HepG2 (cell line): ENCODE measurements around the gene ARHGAP33. TPM values are rescaled to one million over a fixed set of nuclear protein-coding genes. Genes with fewer than 3 reads are reported as not detected.

Experiments
- FOXJ3 ChIP-seq: sonication (generic); formaldehyde crosslinking; IDR thresholded peaks from 2 replicates; pipeline ENCODE4 v1.4.0; 2020; ENCODE audit warnings: missing genetic modification reagents, mild to moderate bottlenecking, borderline replicate concordance
- KDM6A ChIP-seq: IDR thresholded peaks from 2 replicates; pipeline ENCODE4 v1.6.1; 2016; ENCODE audit warnings: low read depth
- LCORL ChIP-seq, 2 experiments: fragments of 450-650 bp in 1 of 2; sonication (generic) in 1 of 2; formaldehyde crosslinking in 1 of 2; IDR thresholded peaks; 2 replicates each; pipeline versions ENCODE4 v1.5.0 to v1.6.1; 2017 to 2020; ENCODE audit warnings: antibody characterized with exemption in 1 of 2, missing genetic modification reagents in 1 of 2
- POGZ ChIP-seq: sonication (generic); formaldehyde crosslinking; IDR thresholded peaks from 2 replicates; pipeline ENCODE4 v1.4.0; 2020; ENCODE audit warnings: mild to moderate bottlenecking, missing genetic modification reagents
- RERE ChIP-seq: IDR thresholded peaks from 2 replicates; pipeline ENCODE4 v1.6.1; 2016; ENCODE audit warnings: low read depth, missing genetic modification reagents, missing compliant biosample characterization
- TBP ChIP-seq: sonication (generic); formaldehyde crosslinking; IDR thresholded peaks from 2 replicates; pipeline ENCODE4 v1.5.0; 2020; ENCODE audit warnings: missing genetic modification reagents
- ZFP90 ChIP-seq: sonication (generic); formaldehyde crosslinking; IDR thresholded peaks from 2 replicates; pipeline ENCODE4 v1.8.0; 2022; ENCODE audit warnings: missing genetic modification reagents, mild to moderate bottlenecking, inconsistent platforms, borderline replicate concordance
- ZFYVE20 ChIP-seq: sonication (generic); formaldehyde crosslinking; IDR thresholded peaks from 2 replicates; pipeline ENCODE4 v1.8.0; 2023; ENCODE audit warnings: low read depth, mild to moderate bottlenecking, moderate library complexity, missing genetic modification reagents, borderline replicate concordance
- ZNF230 ChIP-seq: sonication (generic); formaldehyde crosslinking; IDR thresholded peaks from 2 replicates; pipeline ENCODE4 v1.4.0; 2020; ENCODE audit warnings: mild to moderate bottlenecking, missing genetic modification reagents
- ZNF251 ChIP-seq: sonication (generic); formaldehyde crosslinking; IDR thresholded peaks from 2 replicates; pipeline ENCODE4 v1.9.0; 2021; ENCODE audit warnings: mild to moderate bottlenecking, missing genetic modification reagents
- ZNF296 ChIP-seq: sonication (generic); formaldehyde crosslinking; conservative IDR thresholded peaks from 2 replicates; pipeline ENCODE4 v1.5.0; 2020; ENCODE audit warnings: mild to moderate bottlenecking, missing genetic modification reagents
- ZNF543 ChIP-seq: sonication (generic); formaldehyde crosslinking; IDR thresholded peaks from 2 replicates; pipeline ENCODE4 v1.4.0; 2020; ENCODE audit warnings: mild to moderate bottlenecking, missing genetic modification reagents
- ZNF570 ChIP-seq: sonication (generic); formaldehyde crosslinking; IDR thresholded peaks from 2 replicates; pipeline ENCODE4 v1.4.0; 2020; ENCODE audit warnings: mild to moderate bottlenecking, missing genetic modification reagents, borderline replicate concordance
- ZNF772 ChIP-seq: sonication (generic); formaldehyde crosslinking; IDR thresholded peaks from 2 replicates; pipeline ENCODE4 v1.5.0; 2020; ENCODE audit warnings: mild to moderate bottlenecking, missing genetic modification reagents
- ZNF883 ChIP-seq: sonication (generic); formaldehyde crosslinking; IDR thresholded peaks from 2 replicates; pipeline ENCODE4 v1.5.1; 2020; ENCODE audit warnings: mild to moderate bottlenecking, missing genetic modification reagents; ENCODE audit errors: not compliant biosample characterization
- polyA plus RNA-seq, 8 experiments: library from polyadenylated mRNA; depleted of rRNA in 3 of 8; stranded (reverse) in 7 of 8; unstranded in 1 of 8; fragments of >200 nt; fragmentation: Illumina TruSeq in 4 of 8; extraction: Trizol in 4 of 8; gene quantifications; 2 replicates each; pipeline versions ENCODE4 v1.2.1 to v1.2.3, GENCODE V29; 2011 to 2016; ENCODE audit warnings: low read depth in 4 of 8, missing spikeins in 1 of 8, mixed read lengths in 1 of 8; ENCODE audit not compliant: insufficient read depth in 1 of 8
- total RNA-seq, 5 experiments: library from RNA; depleted of rRNA; stranded (reverse); fragments of >200 nt; fragmentation: Illumina TruSeq; extraction: Trizol; gene quantifications; 2 replicates each; pipeline ENCODE4 v1.2.3, GENCODE V29; 2016; ENCODE audit warnings: low read depth in 1 of 5
- TF ChIP-seq, protein P1 (sequence below): sonication (generic); formaldehyde crosslinking; IDR thresholded peaks from 2 replicates; pipeline ENCODE4 v1.8.0; 2022; ENCODE audit warnings: missing genetic modification reagents, mild to moderate bottlenecking, inconsistent platforms, borderline replicate concordance
- TF ChIP-seq, protein P2 (sequence below): sonication (generic); formaldehyde crosslinking; IDR thresholded peaks from 2 replicates; pipeline ENCODE4 v1.8.0; 2022; ENCODE audit warnings: low read depth, missing genetic modification reagents
- TF ChIP-seq, protein P3 (sequence below): sonication (generic); formaldehyde crosslinking; IDR thresholded peaks from 2 replicates; pipeline ENCODE4 v1.8.0; 2023; ENCODE audit warnings: mild to moderate bottlenecking, missing genetic modification reagents

ARHGAP33 gene
- total and polyA plus RNA-seq, 2 of the 13 experiments (the other 11 are each of a cell fraction or from before 2014, with no cell fraction given): 1.3 to 2.7 TPM

DNA sequence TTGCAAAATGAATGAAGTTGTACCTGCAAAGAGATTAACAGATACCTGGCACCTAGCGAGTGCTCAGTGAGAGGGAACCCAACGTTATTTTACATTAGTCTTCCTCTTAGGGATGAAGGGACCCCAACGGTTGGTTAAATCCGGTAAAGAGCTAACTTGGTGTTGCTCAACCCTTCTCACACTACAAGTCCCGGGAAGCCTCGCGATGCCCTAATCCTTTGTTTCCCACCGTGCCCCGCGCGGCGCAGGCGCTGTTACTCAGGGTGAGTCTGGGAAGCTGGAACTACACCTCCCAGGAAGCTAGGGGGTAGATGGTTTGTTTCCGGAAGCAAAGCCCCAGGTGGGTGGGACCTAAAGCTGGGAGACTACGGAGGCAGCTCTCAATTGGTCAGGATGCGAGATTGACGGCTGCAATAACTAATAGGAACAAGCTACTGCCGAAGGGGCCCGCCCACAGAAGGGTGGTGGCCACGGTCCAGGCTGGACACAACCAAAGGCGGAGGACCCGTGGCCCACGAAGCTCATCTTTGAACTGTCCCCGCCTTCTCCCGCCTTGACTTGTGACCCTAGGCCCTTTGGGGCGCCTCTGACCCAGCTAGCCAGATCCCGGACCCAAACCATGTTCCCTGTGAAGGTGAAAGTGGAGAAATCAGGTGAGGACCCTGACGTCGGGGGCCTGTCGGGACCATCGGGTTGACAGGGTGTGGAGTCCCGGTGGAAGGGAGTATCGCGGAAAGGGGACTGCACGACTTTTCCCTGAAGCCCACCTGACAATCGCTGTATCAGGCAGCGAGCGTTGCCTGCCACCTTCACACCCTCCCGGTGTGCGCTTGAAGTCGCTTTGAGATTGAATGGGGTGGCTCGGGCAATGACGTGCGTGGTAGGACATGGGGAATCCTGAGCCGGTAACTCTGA lies 27.0 kb upstream of the ARHGAP33 start, which contains the start of gene LIN37 (continued):
- 0 out of 2 replicates have a peak, but pooled peaks have one; percentile 20 for TF ChIP-seq KDM6A
- no peak for TF ChIP-seq TBP (CRISPR knock-in tag)
- TF ChIP-seq, protein P1, sequence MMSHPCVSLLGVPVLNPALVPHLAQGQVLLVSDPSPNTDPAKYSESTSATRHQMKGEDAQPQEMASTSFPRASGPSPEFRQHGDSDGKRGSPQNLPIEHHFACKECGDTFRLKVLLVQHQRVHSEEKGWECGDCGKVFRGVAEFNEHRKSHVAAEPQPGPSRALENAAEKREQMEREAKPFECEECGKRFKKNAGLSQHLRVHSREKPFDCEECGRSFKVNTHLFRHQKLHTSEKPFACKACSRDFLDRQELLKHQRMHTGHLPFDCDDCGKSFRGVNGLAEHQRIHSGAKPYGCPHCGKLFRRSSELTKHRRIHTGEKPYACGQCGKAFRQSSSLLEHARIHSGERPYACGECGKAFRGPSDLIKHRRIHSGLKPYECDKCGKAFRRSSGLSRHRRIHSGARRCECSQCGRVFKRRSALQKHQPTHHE (CRISPR knock-in tag): 0 out of 2 replicates have a peak, but pooled peaks have one; percentile 42
- TF ChIP-seq ZNF570 (CRISPR knock-in tag): no peak
- no peak for TF ChIP-seq RERE (CRISPR knock-in tag)
- peak; percentile 61 for TF ChIP-seq POGZ (CRISPR knock-in tag)
- TF ChIP-seq ZNF296 (CRISPR knock-in tag): peak; percentile 89
- peak; percentile 79; the same call in 1 of the 2 replicates for TF ChIP-seq ZNF230
- TF ChIP-seq ZNF772 (CRISPR knock-in tag): peak; percentile 45; the same call in 1 of the 2 replicates
- TF ChIP-seq FOXJ3 (CRISPR knock-in tag): peak; percentile 79
- no peak for TF ChIP-seq ZNF883 (CRISPR knock-in tag)
- TF ChIP-seq ZFP90 (CRISPR knock-in tag): no peak
- 0 out of 2 replicates have a peak, but pooled peaks have one; percentile 77 for TF ChIP-seq ZNF251
- TF ChIP-seq, protein P2, sequence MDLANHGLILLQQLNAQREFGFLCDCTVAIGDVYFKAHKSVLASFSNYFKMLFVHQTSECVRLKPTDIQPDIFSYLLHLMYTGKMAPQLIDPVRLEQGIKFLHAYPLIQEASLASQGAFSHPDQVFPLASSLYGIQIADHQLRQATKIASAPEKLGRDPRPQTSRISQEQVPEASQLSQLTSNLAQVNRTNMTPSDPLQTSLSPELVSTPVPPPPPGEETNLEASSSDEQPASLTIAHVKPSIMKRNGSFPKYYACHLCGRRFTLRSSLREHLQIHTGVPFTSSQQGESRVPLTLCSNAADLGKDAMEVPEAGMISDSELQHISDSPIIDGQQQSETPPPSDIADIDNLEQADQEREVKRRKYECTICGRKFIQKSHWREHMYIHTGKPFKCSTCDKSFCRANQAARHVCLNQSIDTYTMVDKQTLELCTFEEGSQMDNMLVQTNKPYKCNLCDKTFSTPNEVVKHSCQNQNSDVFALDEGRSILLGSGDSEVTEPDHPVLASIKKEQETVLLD (CRISPR knock-in tag): no peak
- no peak for TF ChIP-seq ZFYVE20 (CRISPR knock-in tag)
- TF ChIP-seq ZNF543: peak; percentile 44; the same call in 1 of the 2 replicates
- no peak for TF ChIP-seq LCORL (IDR thresholded peaks at IDR 0.05)
- no peak; the same call in 1 of the 2 replicates for TF ChIP-seq LCORL (CRISPR knock-in tag; IDR thresholded peaks at IDR 0.05)
- TF ChIP-seq, protein P3, sequence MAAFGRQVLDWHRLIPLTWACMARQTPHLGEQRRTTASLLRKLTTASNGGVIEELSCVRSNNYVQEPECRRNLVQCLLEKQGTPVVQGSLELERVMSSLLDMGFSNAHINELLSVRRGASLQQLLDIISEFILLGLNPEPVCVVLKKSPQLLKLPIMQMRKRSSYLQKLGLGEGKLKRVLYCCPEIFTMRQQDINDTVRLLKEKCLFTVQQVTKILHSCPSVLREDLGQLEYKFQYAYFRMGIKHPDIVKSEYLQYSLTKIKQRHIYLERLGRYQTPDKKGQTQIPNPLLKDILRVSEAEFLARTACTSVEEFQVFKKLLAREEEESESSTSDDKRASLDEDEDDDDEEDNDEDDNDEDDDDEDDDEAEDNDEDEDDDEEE (CRISPR knock-in tag): no peak
